Common myeloid progenitor, CD34-positive (primary cell): ENCODE measurements around the gene AGBL5.

Experiments used
- CTCF ChIA-PET: fragments of 350-600 bp; sonication (Branson Sonifier 250); formaldehyde crosslinking; loops from one replicate; lab custom pipeline; 2021; ENCODE audit warnings: antibody characterized with exemption; lab: Charles Lee
- POLR2A ChIA-PET: fragments of 350-600 bp; sonication (Branson Sonifier 250); formaldehyde crosslinking; loops from one replicate; lab custom pipeline; 2021; ENCODE audit warnings: antibody characterized with exemption; lab: Charles Lee
- DNase-seq, 3 donors: peaks; one replicate each; pipeline versions ENCODE4 v3.0.0 to v3.0.0-alpha.2; 2013
- H3K27ac ChIP-seq, 2 experiments: 1 replicate in 1 of 2; 2 replicates in 1 of 2; pipeline ENCODE4 v1.7.0; 2013; ENCODE audit warnings: inconsistent platforms in 2 of 2, low read length in 2 of 2, mild to moderate bottlenecking in 2 of 2, low read depth in 1 of 2, moderate library complexity in 1 of 2; ENCODE audit not compliant: severe bottlenecking in 2 of 2, insufficient read depth in 1 of 2, poor library complexity in 1 of 2
- H3K27me3 ChIP-seq, 5 experiments: replicated peaks in 2 of 5; 1 replicate in 3 of 5; 2 replicates in 2 of 5; pipeline versions ENCODE4 v1.6.1 to v1.7.0; 2013; ENCODE audit warnings: low read length in 4 of 5, mild to moderate bottlenecking in 2 of 5, moderate library complexity in 2 of 5, inconsistent platforms in 1 of 5; ENCODE audit not compliant: insufficient read depth in 5 of 5, control insufficient read depth in 4 of 5
- H3K36me3 ChIP-seq, 4 experiments: 1 replicate in 2 of 4; 2 replicates in 2 of 4; pipeline versions ENCODE4 v1.6.1 to v1.7.0; 2013; ENCODE audit warnings: low read length in 3 of 4, control low read depth in 1 of 4, mild to moderate bottlenecking in 1 of 4; ENCODE audit not compliant: control insufficient read depth in 4 of 4, insufficient read depth in 4 of 4
- H3K4me1 ChIP-seq, 4 experiments: 1 replicate in 3 of 4; 2 replicates in 1 of 4; pipeline versions ENCODE4 v1.6.1 to v1.7.1; 2013; ENCODE audit warnings: low read length in 3 of 4, mild to moderate bottlenecking in 3 of 4, control low read depth in 1 of 4, inconsistent platforms in 1 of 4, moderate library complexity in 1 of 4; ENCODE audit not compliant: control insufficient read depth in 4 of 4, insufficient read depth in 4 of 4; ENCODE audit errors: control extremely low read depth in 1 of 4
- H3K4me3 ChIP-seq, 7 experiments: 1 replicate in 4 of 7; 2 replicates in 3 of 7; pipeline versions ENCODE4 v1.5.1 to v1.7.0; 2013; ENCODE audit warnings: mild to moderate bottlenecking in 7 of 7, low read length in 6 of 7, moderate library complexity in 6 of 7, inconsistent platforms in 2 of 7, low read depth in 2 of 7, control low read depth in 1 of 7; ENCODE audit not compliant: insufficient read depth in 4 of 7, control insufficient read depth in 1 of 7; ENCODE audit errors: extremely low read depth in 1 of 7
- H3K9me3 ChIP-seq, 5 experiments: 1 replicate in 4 of 5; 2 replicates in 1 of 5; pipeline versions ENCODE4 v1.6.1 to v1.7.1; 2013; ENCODE audit warnings: low read length in 4 of 5, mild to moderate bottlenecking in 2 of 5, inconsistent platforms in 1 of 5, low read depth in 1 of 5, moderate library complexity in 1 of 5; ENCODE audit not compliant: control insufficient read depth in 4 of 5, insufficient read depth in 2 of 5; ENCODE audit errors: control extremely low read depth in 1 of 5
- WGBS: methylation state at CpG from one replicate; pipeline ENCODE4 v1.1.5; 2013; ENCODE audit not compliant: insufficient coverage; 5-methylcytosine and 5-hydroxymethylcytosine counted together

The AGBL5 gene

GRCh38 chr2:27069961-27070618, 18.6 kb downstream of the AGBL5 start:
- H3K9me3 ChIP-seq: no peaks in the 10 kb centered on the region
- ChIA-PET CTCF (interaction anchor here (0.8 to 28.0 kb wide), 6 partner anchors 12 to 53 kb away, joined by 3 to 381 read pairs (median 28); partner anchors contain the start of genes AGBL5 and KHK), POLR2A (interaction anchor here (1.2 to 1.7 kb wide), 2 partner anchors 17 to 19 kb away, joined by 3 to 4 read pairs; partner anchors contain the start of genes AGBL5 and KHK)
- DNase-seq: no peak
- H3K27ac ChIP-seq: peak overlapping the region; percentile 84 to 92
- 84% methylated on average over 7 of the region's 8 CpGs for WGBS
- H3K4me3 ChIP-seq: peak overlapping the region in 6 of 7 experiments; percentile 82 to 98 (median 96)
- H3K27me3 ChIP-seq: no peaks in the 10 kb centered on the region
- H3K36me3 ChIP-seq: peaks cover 6 to 40% (median 22%) of the 10 kb centered on the region in 4 experiments
- H3K4me1 ChIP-seq: peaks cover 12 to 50% (median 45%) of the 10 kb centered on the region in 4 experiments

- POLR2A ChIA-PET: interaction anchor here (1.0 to 2.8 kb wide), 5 partner anchors 8 to 20 kb away, joined by 3 to 16 read pairs (median 5); partner anchors contain the start of genes AGBL5 and KHK
Measured at GRCh38 chr2:27070653-27071276, 19.3 kb downstream of the AGBL5 start.

GRCh38 chr2:27071277-27071989, 20.0 kb downstream of the AGBL5 start, which contains the start of gene OST4:
OST4 (minus strand) TSS chr2:27071654.
- under 1% methylated on average over 80 of the region's 86 CpGs for WGBS
- peak; percentile 90 to 94 (median 94) for DNase-seq
- H3K4me3 ChIP-seq: peak within 1 kb of the TSS; percentile 71 to 98 (median 96)
- H3K9me3 ChIP-seq: no peaks in the 10 kb centered on the region
- POLR2A ChIA-PET: interaction anchor here (0.6 to 2.8 kb wide), 6 partner anchors 9 to 21 kb away, joined by 3 to 16 read pairs (median 4); partner anchors contain the start of genes AGBL5 and KHK
- H3K27ac ChIP-seq: peak within 1 kb of the TSS; percentile 84 to 92
- H3K36me3 ChIP-seq: peaks cover 6 to 34% (median 16%) of the 10 kb centered on the region in 4 experiments
- CTCF ChIA-PET: interaction anchor here (4.5 to 28.0 kb wide), 3 partner anchors 10 to 18 kb away, joined by 28 to 381 read pairs (median 50); partner anchors contain the start of genes AGBL5 and KHK
- H3K4me1 ChIP-seq: peaks cover 13 to 63% (median 55%) of the 10 kb centered on the region in 4 experiments
- no peaks in the 10 kb centered on the region for H3K27me3 ChIP-seq

More at GRCh38 chr2:27070653-27071276, 19.3 kb downstream of the AGBL5 start:
- no peaks in the 10 kb centered on the region for H3K27me3 ChIP-seq
- CTCF ChIA-PET: interaction anchor here (4.5 to 28.0 kb wide), 3 partner anchors 11 to 17 kb away, joined by 28 to 381 read pairs (median 50); partner anchors contain the start of genes AGBL5 and KHK
- peak overlapping the region; percentile 84 to 92 for H3K27ac ChIP-seq
- WGBS: 7% methylated on average over 11 of the region's 11 CpGs
- H3K36me3 ChIP-seq: peaks cover 6 to 34% (median 19%) of the 10 kb centered on the region in 4 experiments
- no peaks in the 10 kb centered on the region for H3K9me3 ChIP-seq
- peak overlapping the region; percentile 71 to 98 (median 96) for H3K4me3 ChIP-seq
- peaks cover 13 to 56% (median 52%) of the 10 kb centered on the region in 4 experiments for H3K4me1 ChIP-seq
- DNase-seq: no peak

- DNase-seq: peak in 2 of 3 donors; percentile 66 to 72
- ChIA-PET POLR2A (interaction anchor here (0.6 to 2.8 kb wide), 4 partner anchors 9 to 22 kb away, joined by 4 to 16 read pairs (median 8); partner anchors contain the start of gene AGBL5), CTCF (interaction anchor here (0.9 to 28.0 kb wide), 8 partner anchors 9 to 119 kb away, joined by 3 to 381 read pairs (median 4); partner anchors contain the start of genes ABHD1, AGBL5 and KHK)
- 10% methylated on average over 11 of the region's 34 CpGs for WGBS
- H3K27ac ChIP-seq: peak overlapping the region in 1 of 2 experiments; percentile 58
- H3K36me3 ChIP-seq: peaks cover 6 to 31% (median 16%) of the 10 kb centered on the region in 4 experiments
- H3K9me3 ChIP-seq: no peaks in the 10 kb centered on the region
- peaks cover 13 to 66% (median 59%) of the 10 kb centered on the region in 4 experiments for H3K4me1 ChIP-seq
- no peaks in the 10 kb centered on the region for H3K27me3 ChIP-seq
- H3K4me3 ChIP-seq: peak overlapping the region; percentile 71 to 98 (median 96)
Measured at GRCh38 chr2:27071990-27072830, 20.7 kb downstream of the AGBL5 start.

- CTCF ChIA-PET: interaction anchor here (0.9 to 28.0 kb wide), 8 partner anchors 9 to 118 kb away, joined by 3 to 381 read pairs (median 4); partner anchors contain the start of genes ABHD1, AGBL5 and KHK
- no peaks in the 10 kb centered on the region for H3K9me3 ChIP-seq
- peaks cover 13 to 71% (median 61%) of the 10 kb centered on the region in 4 experiments for H3K4me1 ChIP-seq
- no peak for DNase-seq
- no peaks in the 10 kb centered on the region for H3K27me3 ChIP-seq
- WGBS: 90% methylated on average over 5 of the region's 5 CpGs
- peaks cover 6 to 24% (median 13%) of the 10 kb centered on the region in 4 experiments for H3K36me3 ChIP-seq
- POLR2A ChIA-PET: interaction anchor here (2.4 to 2.8 kb wide), 2 partner anchors 8 to 22 kb away, joined by 12 to 16 read pairs; partner anchors contain the start of gene AGBL5
- H3K27ac ChIP-seq: no peak overlapping the region
- H3K4me3 ChIP-seq: peak overlapping the region in 3 of 7 experiments; percentile 16 to 97 (median 19)
Measured at GRCh38 chr2:27072920-27073319, 21.5 kb downstream of the AGBL5 start.
